MM.1S (cell line): ENCODE measurements around the gene COBL.

ENCODE experiments used
- DNase-seq: peaks from one replicate; pipeline ENCODE4 v3.0.0-alpha.2; 2015
- H2AFZ ChIP-seq: fragments of 300-600 bp; sonication (generic); 2 replicates; pipeline ENCODE4 v1.6.0; 2016; ENCODE audit warnings: antibody characterized with exemption, low read length
- H3F3A ChIP-seq: fragments of 300-600 bp; sonication (generic); 2 replicates; pipeline ENCODE4 v1.6.1; 2016; ENCODE audit warnings: mild to moderate bottlenecking, antibody characterized with exemption, low read length, moderate library complexity, mixed read lengths; ENCODE audit not compliant: insufficient read depth
- H3K27ac ChIP-seq: fragments of 300-600 bp; sonication (generic); 2 replicates; pipeline ENCODE4 v1.5.1; 2016; ENCODE audit warnings: mild to moderate bottlenecking, low read length
- H3K27me3 ChIP-seq: fragments of 300-600 bp; sonication (generic); replicated peaks from 2 replicates; pipeline ENCODE4 v1.6.0; 2016; ENCODE audit warnings: low read length; ENCODE audit not compliant: insufficient read depth
- H3K36me3 ChIP-seq: fragments of 300-600 bp; sonication (generic); replicated peaks from 2 replicates; pipeline ENCODE4 v1.6.1; 2016; ENCODE audit warnings: mild to moderate bottlenecking, low read length, mixed read lengths; ENCODE audit not compliant: insufficient read depth
- H3K4me1 ChIP-seq: fragments of 300-600 bp; sonication (generic); 2 replicates; pipeline ENCODE4 v1.6.1; 2016; ENCODE audit warnings: low read length, mixed read lengths
- H3K4me2 ChIP-seq: fragments of 300-600 bp; sonication (generic); 2 replicates; pipeline ENCODE4 v1.6.0; 2016; ENCODE audit warnings: low read depth, low read length
- H3K4me3 ChIP-seq: fragments of 300-600 bp; sonication (generic); 2 replicates; pipeline ENCODE4 v1.5.1; 2016; ENCODE audit warnings: low read length, mixed read lengths
- H3K79me2 ChIP-seq: fragments of 300-600 bp; sonication (generic); 2 replicates; pipeline ENCODE4 v1.6.1; 2016; ENCODE audit warnings: mixed run types, low read length, mixed read lengths
- H3K9ac ChIP-seq: fragments of 300-600 bp; sonication (generic); 2 replicates; pipeline ENCODE4 v1.6.1; 2016; ENCODE audit warnings: low read length, mixed read lengths
- H3K9me2 ChIP-seq: fragments of 300-600 bp; sonication (generic); replicated peaks from 2 replicates; pipeline ENCODE4 v1.6.1; 2016; ENCODE audit warnings: mild to moderate bottlenecking, low read length, mixed read lengths; ENCODE audit not compliant: insufficient read depth
- H3K9me3 ChIP-seq: fragments of 300-600 bp; sonication (generic); replicated peaks from 2 replicates; pipeline ENCODE4 v1.6.1; 2016; ENCODE audit warnings: mild to moderate bottlenecking, low read length, mixed read lengths; ENCODE audit not compliant: insufficient read depth
- H4K20me1 ChIP-seq: fragments of 300-600 bp; sonication (generic); 2 replicates; pipeline ENCODE4 v1.6.1; 2016; ENCODE audit warnings: mild to moderate bottlenecking, low read length, moderate library complexity, mixed read lengths; ENCODE audit not compliant: insufficient read depth
- EZH2 ChIP-seq: fragments of 300-600 bp; sonication (generic); optimal IDR thresholded peaks from 2 replicates; pipeline ENCODE3; 2017; ENCODE audit warnings: low read depth, mild to moderate bottlenecking, antibody characterized with exemption, low read length, mixed read lengths
- EZH2phosphoT487 ChIP-seq: fragments of 300-600 bp; sonication (generic); IDR thresholded peaks from 2 replicates; pipeline ENCODE4 v1.6.1; 2018; ENCODE audit warnings: antibody characterized with exemption, low read length
- TF ChIP-seq, protein P1 (sequence below): fragments of 300-600 bp; sonication (generic); IDR thresholded peaks from 2 replicates; pipeline ENCODE4 v1.5.1; 2016; ENCODE audit warnings: antibody characterized with exemption, low read length, mixed read lengths

The COBL gene

GRCh38 chr7:51158211-51158610, 158.4 kb downstream of the COBL start:
- TF ChIP-seq EZH2phosphoT487 (no peak), EZH2 (no peak)
- TF ChIP-seq, protein P1, sequence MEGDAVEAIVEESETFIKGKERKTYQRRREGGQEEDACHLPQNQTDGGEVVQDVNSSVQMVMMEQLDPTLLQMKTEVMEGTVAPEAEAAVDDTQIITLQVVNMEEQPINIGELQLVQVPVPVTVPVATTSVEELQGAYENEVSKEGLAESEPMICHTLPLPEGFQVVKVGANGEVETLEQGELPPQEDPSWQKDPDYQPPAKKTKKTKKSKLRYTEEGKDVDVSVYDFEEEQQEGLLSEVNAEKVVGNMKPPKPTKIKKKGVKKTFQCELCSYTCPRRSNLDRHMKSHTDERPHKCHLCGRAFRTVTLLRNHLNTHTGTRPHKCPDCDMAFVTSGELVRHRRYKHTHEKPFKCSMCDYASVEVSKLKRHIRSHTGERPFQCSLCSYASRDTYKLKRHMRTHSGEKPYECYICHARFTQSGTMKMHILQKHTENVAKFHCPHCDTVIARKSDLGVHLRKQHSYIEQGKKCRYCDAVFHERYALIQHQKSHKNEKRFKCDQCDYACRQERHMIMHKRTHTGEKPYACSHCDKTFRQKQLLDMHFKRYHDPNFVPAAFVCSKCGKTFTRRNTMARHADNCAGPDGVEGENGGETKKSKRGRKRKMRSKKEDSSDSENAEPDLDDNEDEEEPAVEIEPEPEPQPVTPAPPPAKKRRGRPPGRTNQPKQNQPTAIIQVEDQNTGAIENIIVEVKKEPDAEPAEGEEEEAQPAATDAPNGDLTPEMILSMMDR: no peak
- no peak overlapping the region for H2AFZ ChIP-seq
- no peaks in the 10 kb centered on the region for H3F3A ChIP-seq
- no peaks in the 10 kb centered on the region for H3K9me2 ChIP-seq
- H3K4me3 ChIP-seq: no peak overlapping the region
- no peak overlapping the region for H3K4me2 ChIP-seq
- no peaks in the 10 kb centered on the region for H3K9me3 ChIP-seq
- no peaks in the 10 kb centered on the region for H4K20me1 ChIP-seq
- 0 out of 2 replicates have a peak, but pooled peaks cover 7% of the 10 kb centered on the region for H3K4me1 ChIP-seq
- H3K27ac ChIP-seq: no peak overlapping the region
- H3K36me3 ChIP-seq: no peaks in the 10 kb centered on the region
- no peak overlapping the region for H3K9ac ChIP-seq
- H3K79me2 ChIP-seq: no peaks in the 10 kb centered on the region
- no peaks in the 10 kb centered on the region for H3K27me3 ChIP-seq
- DNase-seq: no peak

GRCh38 chr7:51154201-51154600, 162.4 kb downstream of the COBL start:
- Histone ChIP-seq H3K36me3 (no peaks in the 10 kb centered on the region), H3K4me3 (no peak overlapping the region), H3K27ac (no peak overlapping the region), H2AFZ (no peak overlapping the region), H3K4me2 (no peak overlapping the region), H3K9me2 (no peaks in the 10 kb centered on the region), H3K9me3 (no peaks in the 10 kb centered on the region), H3F3A (no peaks in the 10 kb centered on the region), H4K20me1 (no peaks in the 10 kb centered on the region), H3K9ac (no peak overlapping the region), H3K4me1 (0 out of 2 replicates have a peak, but pooled peaks cover 7% of the 10 kb centered on the region), H3K27me3 (no peaks in the 10 kb centered on the region), H3K79me2 (no peaks in the 10 kb centered on the region)
- TF ChIP-seq EZH2phosphoT487 (no peak), EZH2 (no peak)
- TF ChIP-seq, protein P1: no peak
- no peak for DNase-seq

GRCh38 chr7:51152706-51153200, 163.9 kb downstream of the COBL start:
- Histone ChIP-seq H3K9ac (no peak overlapping the region), H3K27me3 (no peaks in the 10 kb centered on the region), H3K79me2 (no peaks in the 10 kb centered on the region), H3K4me2 (no peak overlapping the region), H3K27ac (no peak overlapping the region), H4K20me1 (no peaks in the 10 kb centered on the region), H3F3A (no peaks in the 10 kb centered on the region), H3K9me2 (no peaks in the 10 kb centered on the region), H3K4me3 (no peak overlapping the region), H3K9me3 (no peaks in the 10 kb centered on the region), H3K4me1 (0 out of 2 replicates have a peak, but pooled peaks cover 7% of the 10 kb centered on the region), H3K36me3 (no peaks in the 10 kb centered on the region), H2AFZ (no peak overlapping the region)
- TF ChIP-seq, protein P1: no peak
- TF ChIP-seq EZH2phosphoT487: no peak
- TF ChIP-seq EZH2: no peak
- no peak for DNase-seq
